A204.1 (cell line): ENCODE results near the gene TAP1.

Experiments used
- FAIRE-seq: peaks from 2 replicates; lab custom pipeline; 2012; peaks lifted over from hg19 to GRCh38; lab: Jason Lieb, UNC

The TAP1 gene

GRCh38 chr6:32799168-32799567 lies 54.3 kb downstream of the TAP1 start:
- no peak for FAIRE-seq

- peak; percentile 92 for FAIRE-seq
Observed at GRCh38 chr6:32796848-32797776, 56.4 kb downstream of the TAP1 start.
